HepG2 (cell line): ENCODE data around the gene EPM2AIP1. TPM values are rescaled to one million over a fixed set of nuclear protein-coding genes. Genes with fewer than 3 reads are reported as not detected.

Experiments
- HOXD1 ChIP-seq: sonication (generic); formaldehyde crosslinking; IDR thresholded peaks from 2 replicates; pipeline ENCODE4 v1.5.0; 2020; ENCODE audit warnings: missing genetic modification reagents
- ISL2 ChIP-seq: sonication (generic); formaldehyde crosslinking; IDR thresholded peaks from 2 replicates; pipeline ENCODE4 v1.5.0; 2020; ENCODE audit warnings: missing genetic modification reagents
- MYC ChIP-seq: sonication (generic); formaldehyde crosslinking; IDR thresholded peaks from 2 replicates; pipeline ENCODE4 v1.9.0; 2021; ENCODE audit warnings: missing genetic modification reagents, borderline replicate concordance
- ZBTB14 ChIP-seq: sonication (generic); formaldehyde crosslinking; IDR thresholded peaks from 2 replicates; pipeline ENCODE4 v1.4.0; 2020; ENCODE audit warnings: missing genetic modification reagents
- ZBTB43 ChIP-seq: sonication (generic); formaldehyde crosslinking; conservative IDR thresholded peaks from 2 replicates; pipeline ENCODE4 v1.4.0; 2020; ENCODE audit warnings: missing genetic modification reagents
- ZFP90 ChIP-seq: sonication (generic); formaldehyde crosslinking; IDR thresholded peaks from 2 replicates; pipeline ENCODE4 v1.8.0; 2022; ENCODE audit warnings: missing genetic modification reagents, mild to moderate bottlenecking, inconsistent platforms, borderline replicate concordance
- ZFX ChIP-seq: sonication (generic); formaldehyde crosslinking; IDR thresholded peaks from 2 replicates; pipeline ENCODE4 v1.4.0; 2020; ENCODE audit warnings: mild to moderate bottlenecking, low read depth, missing genetic modification reagents, moderate library complexity
- ZNF101 ChIP-seq: sonication (generic); formaldehyde crosslinking; IDR thresholded peaks from 2 replicates; pipeline ENCODE4 v1.4.0; 2020; ENCODE audit warnings: mild to moderate bottlenecking, low read depth, missing genetic modification reagents, borderline replicate concordance
- ZNF12 ChIP-seq: sonication (generic); formaldehyde crosslinking; IDR thresholded peaks from 2 replicates; pipeline ENCODE4 v1.5.0; 2020; ENCODE audit warnings: missing genetic modification reagents
- ZNF256 ChIP-seq: sonication (generic); formaldehyde crosslinking; conservative IDR thresholded peaks from 2 replicates; pipeline ENCODE4 v1.4.0; 2020; ENCODE audit warnings: missing genetic modification reagents
- ZNF264 ChIP-seq: sonication (generic); formaldehyde crosslinking; IDR thresholded peaks from 2 replicates; pipeline ENCODE4 v1.4.0; 2020; ENCODE audit warnings: missing genetic modification reagents
- ZNF556 ChIP-seq: sonication (generic); formaldehyde crosslinking; IDR thresholded peaks from 2 replicates; pipeline ENCODE4 v1.4.0; 2020; ENCODE audit warnings: mild to moderate bottlenecking, missing genetic modification reagents, borderline replicate concordance
- ZNF569 ChIP-seq: sonication (generic); formaldehyde crosslinking; IDR thresholded peaks from 2 replicates; pipeline ENCODE4 v1.5.0; 2020; ENCODE audit warnings: mild to moderate bottlenecking, missing genetic modification reagents, moderate library complexity, borderline replicate concordance
- polyA plus RNA-seq, 8 experiments: library from polyadenylated mRNA; depleted of rRNA in 3 of 8; stranded (reverse) in 7 of 8; unstranded in 1 of 8; fragments of >200 nt; fragmentation: Illumina TruSeq in 4 of 8; extraction: Trizol in 4 of 8; gene quantifications; 2 replicates each; pipeline versions ENCODE4 v1.2.1 to v1.2.3, GENCODE V29; 2011 to 2016; ENCODE audit warnings: low read depth in 4 of 8, missing spikeins in 1 of 8, mixed read lengths in 1 of 8; ENCODE audit not compliant: insufficient read depth in 1 of 8
- total RNA-seq, 5 experiments: library from RNA; depleted of rRNA; stranded (reverse); fragments of >200 nt; fragmentation: Illumina TruSeq; extraction: Trizol; gene quantifications; 2 replicates each; pipeline ENCODE4 v1.2.3, GENCODE V29; 2016; ENCODE audit warnings: low read depth in 1 of 5
- TF ChIP-seq, protein P1 (sequence below): sonication (generic); formaldehyde crosslinking; IDR thresholded peaks from 2 replicates; pipeline ENCODE4 v1.5.0; 2020; ENCODE audit warnings: mild to moderate bottlenecking, low read depth, missing genetic modification reagents, borderline replicate concordance
- TF ChIP-seq, protein P2 (sequence below): sonication (generic); formaldehyde crosslinking; IDR thresholded peaks from 2 replicates; pipeline ENCODE4 v1.8.1; 2023; ENCODE audit warnings: mild to moderate bottlenecking, missing genetic modification reagents, borderline replicate concordance
- TF ChIP-seq, protein P3 (sequence below): sonication (generic); formaldehyde crosslinking; IDR thresholded peaks from 2 replicates; pipeline ENCODE4 v1.5.0; 2020; ENCODE audit warnings: missing genetic modification reagents
- TF ChIP-seq, protein P4 (sequence below), 2 experiments: sonication (generic) in 1 of 2; formaldehyde crosslinking in 1 of 2; IDR thresholded peaks; 2 replicates each; pipeline versions ENCODE4 v1.4.0 to v1.6.1; 2016 to 2020; ENCODE audit warnings: borderline replicate concordance in 1 of 2, low read depth in 1 of 2, mild to moderate bottlenecking in 1 of 2, missing genetic modification reagents in 1 of 2

EPM2AIP1 gene
- total and polyA plus RNA-seq, 2 of the 13 experiments (the other 11 are each of a cell fraction or from before 2014, with no cell fraction given): 10.7 to 23.0 TPM

- peak; percentile 50; the same call in 1 of the 2 replicates for TF ChIP-seq ZFP90 (CRISPR knock-in tag)
- peak; percentile 72; the same call in 1 of the 2 replicates for TF ChIP-seq ZNF556 (CRISPR knock-in tag)
- TF ChIP-seq ZNF256: 0 out of 2 replicates have a peak, but pooled peaks have one; percentile 40
- TF ChIP-seq ZNF12 (CRISPR knock-in tag): no peak
- TF ChIP-seq HOXD1: no peak
- TF ChIP-seq ZBTB14: no peak
- TF ChIP-seq, protein P1, sequence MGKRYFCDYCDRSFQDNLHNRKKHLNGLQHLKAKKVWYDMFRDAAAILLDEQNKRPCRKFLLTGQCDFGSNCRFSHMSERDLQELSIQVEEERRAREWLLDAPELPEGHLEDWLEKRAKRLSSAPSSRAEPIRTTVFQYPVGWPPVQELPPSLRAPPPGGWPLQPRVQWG (CRISPR knock-in tag): no peak
- peak; percentile 28; the same call in 1 of the 2 replicates for TF ChIP-seq ZNF264 (CRISPR knock-in tag)
- TF ChIP-seq, protein P2, sequence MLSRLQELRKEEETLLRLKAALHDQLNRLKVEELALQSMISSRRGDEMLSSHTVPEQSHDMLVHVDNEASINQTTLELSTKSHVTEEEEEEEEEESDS (CRISPR knock-in tag): no peak
- no peak for TF ChIP-seq ZNF569
- peak; percentile 63; the same call in 1 of the 2 replicates for TF ChIP-seq MYC (CRISPR knock-in tag)
- TF ChIP-seq ZNF101 (CRISPR knock-in tag): no peak
- TF ChIP-seq ISL2 (CRISPR knock-in tag): no peak; the same call in none of the 2 replicates
- TF ChIP-seq, protein P3, sequence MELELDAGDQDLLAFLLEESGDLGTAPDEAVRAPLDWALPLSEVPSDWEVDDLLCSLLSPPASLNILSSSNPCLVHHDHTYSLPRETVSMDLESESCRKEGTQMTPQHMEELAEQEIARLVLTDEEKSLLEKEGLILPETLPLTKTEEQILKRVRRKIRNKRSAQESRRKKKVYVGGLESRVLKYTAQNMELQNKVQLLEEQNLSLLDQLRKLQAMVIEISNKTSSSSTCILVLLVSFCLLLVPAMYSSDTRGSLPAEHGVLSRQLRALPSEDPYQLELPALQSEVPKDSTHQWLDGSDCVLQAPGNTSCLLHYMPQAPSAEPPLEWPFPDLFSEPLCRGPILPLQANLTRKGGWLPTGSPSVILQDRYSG: 0 out of 2 replicates have a peak, but pooled peaks have one; percentile 60
- TF ChIP-seq, protein P4, sequence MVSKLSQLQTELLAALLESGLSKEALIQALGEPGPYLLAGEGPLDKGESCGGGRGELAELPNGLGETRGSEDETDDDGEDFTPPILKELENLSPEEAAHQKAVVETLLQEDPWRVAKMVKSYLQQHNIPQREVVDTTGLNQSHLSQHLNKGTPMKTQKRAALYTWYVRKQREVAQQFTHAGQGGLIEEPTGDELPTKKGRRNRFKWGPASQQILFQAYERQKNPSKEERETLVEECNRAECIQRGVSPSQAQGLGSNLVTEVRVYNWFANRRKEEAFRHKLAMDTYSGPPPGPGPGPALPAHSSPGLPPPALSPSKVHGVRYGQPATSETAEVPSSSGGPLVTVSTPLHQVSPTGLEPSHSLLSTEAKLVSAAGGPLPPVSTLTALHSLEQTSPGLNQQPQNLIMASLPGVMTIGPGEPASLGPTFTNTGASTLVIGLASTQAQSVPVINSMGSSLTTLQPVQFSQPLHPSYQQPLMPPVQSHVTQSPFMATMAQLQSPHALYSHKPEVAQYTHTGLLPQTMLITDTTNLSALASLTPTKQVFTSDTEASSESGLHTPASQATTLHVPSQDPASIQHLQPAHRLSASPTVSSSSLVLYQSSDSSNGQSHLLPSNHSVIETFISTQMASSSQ (IDR thresholded peaks at IDR 0.05; ENCODE audit: low read depth): no peak
- TF ChIP-seq, protein P4 (CRISPR knock-in tag; IDR thresholded peaks at IDR 0.05; ENCODE audit: borderline replicate concordance): peak; percentile 56; the same call in 1 of the 2 replicates
- peak; percentile 57 for TF ChIP-seq ZFX (CRISPR knock-in tag)
- no peak; the same call in 1 of the 2 replicates for TF ChIP-seq ZBTB43 (CRISPR knock-in tag)
These were observed 674 bp upstream of the EPM2AIP1 start, which contains the start of gene MLH1 (continued) for GRCh38 chr3:36993326-36994283.
